Body of pancreas (tissue), 4 donors: ENCODE results near the gene APBA1. TPM values are rescaled to one million over a fixed set of nuclear protein-coding genes. Genes with fewer than 3 reads are reported as not detected.
A peak's percentile ranks its signal among the peaks of the same experiment; 100 is the strongest.

Source experiments
- ATAC-seq: fragments of 150-250 bp; one replicate; pipeline ENCODE4 v1.9.1; 2016
- DNase-seq, 4 donors: peaks; one replicate each; pipeline ENCODE4 v3.0.0-alpha.2; 2019
- H3K27ac ChIP-seq, 4 donors: fragments of 200-600 bp; sonication (generic); 1 replicate in 3 of 4; 2 replicates in 1 of 4; pipeline versions ENCODE4 v1.5.1 to v1.6.1; 2016 to 2019; ENCODE audit warnings: mild to moderate bottlenecking in 1 of 4, mixed read lengths in 1 of 4, moderate library complexity in 1 of 4
- H3K27me3 ChIP-seq, 2 donors: fragments of 200-600 bp; sonication (generic); one replicate each; pipeline ENCODE4 v1.6.0; 2016; ENCODE audit warnings: mild to moderate bottlenecking in 1 of 2
- H3K36me3 ChIP-seq, 2 donors: fragments of 200-600 bp; sonication (generic); replicated peaks in 1 of 2; 2 replicates each; pipeline ENCODE4 v1.5.1; 2016; ENCODE audit warnings: low read depth in 2 of 2; ENCODE audit not compliant: insufficient read depth in 1 of 2
- H3K4me1 ChIP-seq: fragments of 200-600 bp; sonication (generic); one replicate; pipeline ENCODE4 v1.6.0; 2016
- H3K4me3 ChIP-seq, 2 donors: fragments of 200-600 bp; sonication (generic); 1 replicate in 1 of 2; 2 replicates in 1 of 2; pipeline ENCODE4 v1.5.1; 2016 to 2019
- H3K9me3 ChIP-seq, 3 donors: fragments of 200-600 bp; sonication (generic); 1 replicate in 2 of 3; 2 replicates in 1 of 3; pipeline ENCODE4 v1.5.1; 2016
- CTCF ChIP-seq, 7 experiments: fragments of 450-650 bp in 4 of 7; fragments of 200-600 bp in 3 of 7; sonication (generic) in 3 of 7; IDR thresholded peaks; one replicate each; pipeline ENCODE4 v1.5.1; 2016 to 2019; ENCODE audit warnings: antibody characterized with exemption in 7 of 7
- POLR2A ChIP-seq, 3 donors: fragments of 450-650 bp; IDR thresholded peaks; one replicate each; pipeline ENCODE4 v1.6.1; 2016; ENCODE audit warnings: antibody characterized with exemption in 3 of 3, mild to moderate bottlenecking in 2 of 3
- WGBS, 2 donors: methylation state at CpG; one replicate each; pipeline ENCODE4 v1.1.5; 2017; 5-methylcytosine and 5-hydroxymethylcytosine counted together
- intact Hi-C: fragments of 100-400 bp; cut with DNase I; formaldehyde crosslinking; loops from one replicate; pipeline ENCODE4 v1.15.1; 2023
- total RNA-seq, 2 donors: library from RNA; depleted of rRNA; stranded (reverse); fragments of >200 nt; gene quantifications; one replicate each; pipeline ENCODE4 v1.1.0, GENCODE V29; 2016

The APBA1 gene
- total RNA-seq, 2 donors from 2014 or later, result 3.3 to 3.6 TPM

GRCh38 chr9:69391946-69392345 lies 280.2 kb downstream of the APBA1 start:
- Histone ChIP-seq H3K4me3 (no peak overlapping the region), H3K27me3 (no peaks in the 10 kb centered on the region), H3K36me3 (no peaks in the 10 kb centered on the region), H3K4me1 (peaks cover 33% of the 10 kb centered on the region), H3K27ac (no peak overlapping the region), H3K9me3 (no peaks in the 10 kb centered on the region)
- intact Hi-C loops, result no loop called here
- DNase-seq (no peak), ATAC-seq (no peak)
- WGBS, 2 donors, result 41 to 45% methylated on average over 6 to 7 of the region's 7 CpGs
- TF ChIP-seq CTCF (IDR thresholded peaks at IDR 0.05) (no peak), POLR2A (IDR thresholded peaks at IDR 0.05) (no peak)

GRCh38 chr9:69391487-69391886 lies 280.7 kb downstream of the APBA1 start:
- intact Hi-C loops, result no loop called here
- no peak for ATAC-seq
- no peak for DNase-seq
- Histone ChIP-seq H3K9me3 (no peaks in the 10 kb centered on the region), H3K27me3 (no peaks in the 10 kb centered on the region), H3K36me3 (no peaks in the 10 kb centered on the region), H3K4me1 (peaks cover 38% of the 10 kb centered on the region), H3K27ac (no peak overlapping the region), H3K4me3 (no peak overlapping the region)
- TF ChIP-seq CTCF (IDR thresholded peaks at IDR 0.05) (no peak), POLR2A (IDR thresholded peaks at IDR 0.05) (no peak)
- 95 to 98% methylated on average over 3 to 11 of the region's 11 CpGs for WGBS, 2 donors

GRCh38 chr9:69389437-69389995 lies 282.7 kb downstream of the APBA1 start:
- no peaks in the 10 kb centered on the region for H3K9me3 ChIP-seq
- no peaks in the 10 kb centered on the region for H3K27me3 ChIP-seq
- H3K4me3 ChIP-seq, result no peak overlapping the region
- intact Hi-C loops, result no loop called here
- no peaks in the 10 kb centered on the region for H3K36me3 ChIP-seq
- ATAC-seq (no peak), DNase-seq (peak in 1 of 4 donors; percentile 32)
- H3K4me1 ChIP-seq, result peaks cover 48% of the 10 kb centered on the region
- no peak for TF ChIP-seq CTCF (IDR thresholded peaks at IDR 0.05)
- no peak for TF ChIP-seq POLR2A (IDR thresholded peaks at IDR 0.05)
- WGBS, 2 donors, result 74 to 82% methylated on average over 4 of the region's 4 CpGs
- H3K27ac ChIP-seq, result no peak overlapping the region

GRCh38 chr9:69388596-69388995 lies 283.6 kb downstream of the APBA1 start:
- peak overlapping the region in 2 of 4 donors; percentile 22 to 45 for H3K27ac ChIP-seq
- DNase-seq (no peak), ATAC-seq (peak; percentile 49)
- no peaks in the 10 kb centered on the region for H3K27me3 ChIP-seq
- H3K4me1 ChIP-seq, result peaks cover 48% of the 10 kb centered on the region
- WGBS, 2 donors, result 29 to 38% methylated on average over 3 of the region's 3 CpGs
- H3K4me3 ChIP-seq, result no peak overlapping the region
- H3K36me3 ChIP-seq, result no peaks in the 10 kb centered on the region
- intact Hi-C loops, result no loop called here
- TF ChIP-seq CTCF (IDR thresholded peaks at IDR 0.05) (no peak), POLR2A (IDR thresholded peaks at IDR 0.05) (no peak)
- no peaks in the 10 kb centered on the region for H3K9me3 ChIP-seq

- Histone ChIP-seq H3K4me3 (no peak overlapping the region), H3K9me3 (no peaks in the 10 kb centered on the region), H3K27ac (no peak overlapping the region), H3K36me3 (no peaks in the 10 kb centered on the region), H3K27me3 (no peaks in the 10 kb centered on the region), H3K4me1 (peaks cover 38% of the 10 kb centered on the region)
- intact Hi-C loops, result no loop called here
- TF ChIP-seq POLR2A (IDR thresholded peaks at IDR 0.05) (no peak), CTCF (IDR thresholded peaks at IDR 0.05) (no peak)
- DNase-seq (no peak), ATAC-seq (no peak)
- WGBS, 2 donors, result 60 to 68% methylated on average over 3 to 4 of the region's 4 CpGs
Measured at GRCh38 chr9:69386651-69387050, 285.5 kb downstream of the APBA1 start.
